A673 (cell line): ENCODE measurements around the gene SH3RF1.

Source experiments
- CTCF ChIP-seq: fragments of 300-800, 200-600 bp; sonication (generic); conservative IDR thresholded peaks from 2 replicates; pipeline ENCODE4 v1.5.1; 2017; ENCODE audit warnings: low read depth, mild to moderate bottlenecking, antibody characterized with exemption, low read length, moderate library complexity, mixed read lengths
- EZH2 ChIP-seq: fragments of 200-600 bp; sonication (generic); IDR thresholded peaks from 2 replicates; pipeline ENCODE4 v1.6.1; 2017; ENCODE audit warnings: borderline replicate concordance, low read depth, mild to moderate bottlenecking, mixed read lengths, antibody characterized with exemption, low read length; ENCODE audit not compliant: poor library complexity, severe bottlenecking

- TF ChIP-seq CTCF (no peak), EZH2 (no peak)
These were observed 136.8 kb downstream of the SH3RF1 start for GRCh38 chr4:169133932-169134331.
